HCT116 (cell line): ENCODE data around the gene ARL2. TPM values are rescaled to one million over a fixed set of nuclear protein-coding genes. Genes with fewer than 3 reads are reported as not detected.

Experiments used
- ATAC-seq: fragments of 200-7000 bp; cut with Tn5 transposase; 2 replicates; pipeline ENCODE4 v1.9.1; 2020; ENCODE audit warnings: mild to moderate bottlenecking, moderate library complexity
- BruUV-seq: library from RNA; stranded (reverse); fragments of 400-500 nt; replicated peaks from 2 replicates; lab custom pipeline; 2021; lab: Mats Ljungman, UMichigan
- CTCF ChIA-PET: fragments of 300-600 bp; sonication (Branson Sonifier 250); formaldehyde crosslinking; loops from one replicate; lab custom pipeline; 2021; ENCODE audit warnings: antibody characterized with exemption; lab: Charles Lee
- POLR2A ChIA-PET: fragments of 300-600, 350-600 bp; sonication (Branson Sonifier 250); formaldehyde crosslinking; loops from one replicate; lab custom pipeline; 2021; ENCODE audit warnings: antibody characterized with exemption; lab: Charles Lee
- RAD21 ChIA-PET, 2 experiments: fragments of 300-600 bp; sonication (Branson Sonifier 250); formaldehyde crosslinking; loops; one replicate each; lab custom pipeline; 2023; ENCODE audit warnings: low total read pairs in 2 of 2; ENCODE audit not compliant: uncharacterized antibody in 2 of 2, unreplicated experiment in 2 of 2, low non-redundant PET in 1 of 2; lab: Charles Lee
- DNase-seq: peaks from one replicate; pipeline ENCODE4 v3.0.0-alpha.2; 2010; ENCODE audit warnings: low read depth, low spot score
- H2AFZ ChIP-seq: fragments of 200-600 bp; shearing (Covaris generic), sonication (generic); 2 replicates; pipeline ENCODE4 v1.6.1; 2017; ENCODE audit warnings: low read depth, mixed run types, mixed read lengths, antibody characterized with exemption, low read length; ENCODE audit not compliant: poor library complexity, severe bottlenecking
- H3K27ac ChIP-seq: 2 replicates; pipeline ENCODE4 v1.5.1; 2012; ENCODE audit warnings: low read depth, low read length
- H3K27me3 ChIP-seq: fragments of 200-600 bp; sonication (generic); 2 replicates; pipeline ENCODE4 v1.6.1; 2016; ENCODE audit warnings: mixed run types, low read length, mixed read lengths; ENCODE audit not compliant: insufficient read depth
- H3K36me3 ChIP-seq, 2 experiments: fragments of 200-500 bp in 1 of 2; fragments of 200-600 bp in 1 of 2; sonication (Bioruptor generic) in 1 of 2; sonication (generic) in 1 of 2; 2 replicates each; pipeline versions ENCODE4 v1.5.1 to v1.6.1; 2014 to 2016; ENCODE audit warnings: low read length in 2 of 2, inconsistent platforms in 1 of 2, mixed read lengths in 1 of 2, mixed run types in 1 of 2; ENCODE audit not compliant: insufficient read depth in 2 of 2, control insufficient read depth in 1 of 2
- H3K4me1 ChIP-seq, 2 experiments: fragments of 200-600 bp in 1 of 2; sonication (generic) in 1 of 2; 2 replicates each; pipeline versions ENCODE4 v1.5.1 to v1.6.1; 2012 to 2017; ENCODE audit warnings: low read length in 2 of 2, inconsistent platforms in 1 of 2, mild to moderate bottlenecking in 1 of 2, mixed read lengths in 1 of 2, mixed run types in 1 of 2, moderate library complexity in 1 of 2; ENCODE audit not compliant: insufficient read depth in 2 of 2, control insufficient read depth in 1 of 2
- H3K4me2 ChIP-seq: fragments of 200-600 bp; sonication (generic); 2 replicates; pipeline ENCODE4 v1.6.1; 2017; ENCODE audit warnings: mixed run types, low read length, mixed read lengths
- H3K4me3 ChIP-seq, 2 experiments: fragments of 200-600 bp in 1 of 2; sonication (generic) in 1 of 2; replicated peaks in 1 of 2; 2 replicates each; pipeline ENCODE4 v1.5.1; 2011 to 2016; ENCODE audit warnings: low read length in 2 of 2, control low read depth in 1 of 2, low read depth in 1 of 2, mild to moderate bottlenecking in 1 of 2, mixed read lengths in 1 of 2, mixed run types in 1 of 2
- H3K79me2 ChIP-seq: fragments of 200-600 bp; sonication (generic); 2 replicates; pipeline ENCODE4 v1.6.1; 2017; ENCODE audit warnings: mild to moderate bottlenecking, mixed run types, low read length, moderate library complexity, mixed read lengths; ENCODE audit not compliant: insufficient read depth
- H3K9ac ChIP-seq: fragments of 200-600 bp; sonication (generic); 2 replicates; pipeline ENCODE4 v1.6.1; 2016; ENCODE audit warnings: low read length, mixed read lengths
- H3K9me2 ChIP-seq: fragments of 200-600 bp; sonication (generic), shearing (Covaris generic); 2 replicates; pipeline ENCODE4 v1.6.1; 2017; ENCODE audit warnings: mixed run types, mild to moderate bottlenecking, moderate library complexity; ENCODE audit not compliant: insufficient read depth
- H3K9me3 ChIP-seq, 2 experiments: fragments of 200-500 bp in 1 of 2; fragments of 200-600 bp in 1 of 2; sonication (Bioruptor generic) in 1 of 2; sonication (generic) in 1 of 2; 2 replicates each; pipeline ENCODE4 v1.6.1; 2014 to 2017; ENCODE audit warnings: low read length in 2 of 2, mixed read lengths in 2 of 2, inconsistent platforms in 1 of 2, low read depth in 1 of 2, mild to moderate bottlenecking in 1 of 2, mixed run types in 1 of 2, moderate library complexity in 1 of 2; ENCODE audit not compliant: control insufficient read depth in 1 of 2, insufficient read depth in 1 of 2
- H4K20me1 ChIP-seq: fragments of 200-600 bp; sonication (generic), shearing (Covaris generic); 2 replicates; pipeline ENCODE4 v1.6.1; 2017; ENCODE audit warnings: mixed run types, mild to moderate bottlenecking, moderate library complexity; ENCODE audit not compliant: insufficient read depth
- CBX3 ChIP-seq: IDR thresholded peaks from 2 replicates; pipeline ENCODE4 v1.6.1; 2012; ENCODE audit warnings: low read depth
- ELF1 ChIP-seq: IDR thresholded peaks from 2 replicates; pipeline ENCODE4 v1.6.1; 2012; ENCODE audit warnings: low read depth, borderline replicate concordance
- FOSL1 ChIP-seq: IDR thresholded peaks from 2 replicates; pipeline ENCODE4 v1.6.1; 2012; ENCODE audit warnings: low read depth
- JUND ChIP-seq: IDR thresholded peaks from 2 replicates; pipeline ENCODE4 v1.6.1; 2012
- POLR2A ChIP-seq: IDR thresholded peaks from 2 replicates; pipeline ENCODE4 v1.7.0; 2011; ENCODE audit warnings: borderline replicate concordance; ENCODE audit not compliant: insufficient read depth, insufficient read length; ENCODE audit errors: extremely low read depth
- POLR2AphosphoS5 ChIP-seq: IDR thresholded peaks from 2 replicates; pipeline ENCODE4 v1.6.1; 2011; ENCODE audit warnings: mild to moderate bottlenecking, low read depth, low read length, moderate library complexity
- RAD21 ChIP-seq: IDR thresholded peaks from 2 replicates; pipeline ENCODE4 v1.6.1; 2012; ENCODE audit warnings: low read depth, mild to moderate bottlenecking
- SIN3A ChIP-seq: IDR thresholded peaks from 2 replicates; pipeline ENCODE4 v1.6.1; 2012; ENCODE audit warnings: low read depth
- SRF ChIP-seq: IDR thresholded peaks from 2 replicates; pipeline ENCODE4 v1.6.1; 2012; ENCODE audit warnings: low read depth
- TCF7L2 ChIP-seq: IDR thresholded peaks from 2 replicates; pipeline ENCODE4 v1.7.0; 2011; ENCODE audit warnings: borderline replicate concordance, inconsistent platforms; ENCODE audit not compliant: insufficient read depth, insufficient read length; ENCODE audit errors: extremely low read depth
- YY1 ChIP-seq: IDR thresholded peaks from 2 replicates; pipeline ENCODE4 v1.6.1; 2011; ENCODE audit warnings: low read length, low read depth, moderate library complexity, mild to moderate bottlenecking; ENCODE audit not compliant: insufficient replicate concordance; ENCODE audit errors: extremely low read depth
- intact Hi-C: fragments of 100-400 bp; cut with micrococcal nuclease; formaldehyde crosslinking; loops from 2 replicates; pipeline ENCODE4 v1.10.0; 2022
- total RNA-seq: library from RNA; stranded (reverse); gene quantifications from one replicate; pipeline ENCODE4 v1.2.1, GENCODE V29; 2021; ENCODE audit not compliant: unreplicated experiment
- TF ChIP-seq, protein P1 (sequence below), 3 experiments: fragments of 200-600 bp in 1 of 3; sonication (generic) in 1 of 3; IDR thresholded peaks in 2 of 3; conservative IDR thresholded peaks in 1 of 3; 2 replicates each; pipeline ENCODE4 v1.5.1; 2012 to 2017; ENCODE audit warnings: low read depth in 2 of 3, low read length in 2 of 3, antibody characterized with exemption in 1 of 3, borderline replicate concordance in 1 of 3, control low read depth in 1 of 3, mild to moderate bottlenecking in 1 of 3, mixed read lengths in 1 of 3, mixed run types in 1 of 3, moderate library complexity in 1 of 3; ENCODE audit not compliant: insufficient read depth in 1 of 3
- TF ChIP-seq, protein P2 (sequence below): IDR thresholded peaks from 2 replicates; pipeline ENCODE4 v1.6.1; 2012

Gene ARL2
- total RNA-seq, 1 experiment from 2014 or later: 68.7 TPM

DNA sequence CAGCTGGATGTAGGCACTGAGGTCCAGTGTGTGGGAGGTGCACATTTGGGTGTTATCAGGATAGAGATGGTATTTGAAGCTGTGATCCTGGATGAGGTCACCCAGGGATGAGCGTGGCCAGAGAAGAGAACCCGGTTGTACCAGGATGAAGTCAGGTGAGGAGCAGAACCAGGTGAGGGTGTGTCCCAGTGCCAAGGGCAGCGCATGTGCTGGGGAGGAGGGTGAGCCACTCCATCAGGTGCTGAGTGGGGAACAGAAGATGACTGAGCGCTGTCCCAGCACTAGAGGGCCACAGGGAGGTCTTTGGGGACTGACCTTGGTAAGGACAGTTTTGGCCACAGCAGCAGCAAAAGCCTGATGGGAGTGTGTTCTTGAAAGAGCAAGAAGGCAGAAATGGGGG, 2.7 kb downstream of the ARL2 start:
- H4K20me1 ChIP-seq: no peaks in the 10 kb centered on the region
- peak overlapping the region; percentile 23; the same call in 1 of the 2 replicates for H3K4me2 ChIP-seq
- peaks cover 15 to 34% of the 10 kb centered on the region in 2 experiments for H3K4me1 ChIP-seq
- intact Hi-C loops: loop anchor here (10.0 kb wide), 1 partner anchor 238 kb away; no protein-coding TSS in a partner anchor
- H2AFZ ChIP-seq: no peak overlapping the region
- no peaks in the 10 kb centered on the region for H3K9me2 ChIP-seq
- ChIA-PET POLR2A (no interaction called here), CTCF (no interaction called here), RAD21 (no interaction called here)
- no peaks in the 10 kb centered on the region for H3K27me3 ChIP-seq
- TF ChIP-seq, protein P1, sequence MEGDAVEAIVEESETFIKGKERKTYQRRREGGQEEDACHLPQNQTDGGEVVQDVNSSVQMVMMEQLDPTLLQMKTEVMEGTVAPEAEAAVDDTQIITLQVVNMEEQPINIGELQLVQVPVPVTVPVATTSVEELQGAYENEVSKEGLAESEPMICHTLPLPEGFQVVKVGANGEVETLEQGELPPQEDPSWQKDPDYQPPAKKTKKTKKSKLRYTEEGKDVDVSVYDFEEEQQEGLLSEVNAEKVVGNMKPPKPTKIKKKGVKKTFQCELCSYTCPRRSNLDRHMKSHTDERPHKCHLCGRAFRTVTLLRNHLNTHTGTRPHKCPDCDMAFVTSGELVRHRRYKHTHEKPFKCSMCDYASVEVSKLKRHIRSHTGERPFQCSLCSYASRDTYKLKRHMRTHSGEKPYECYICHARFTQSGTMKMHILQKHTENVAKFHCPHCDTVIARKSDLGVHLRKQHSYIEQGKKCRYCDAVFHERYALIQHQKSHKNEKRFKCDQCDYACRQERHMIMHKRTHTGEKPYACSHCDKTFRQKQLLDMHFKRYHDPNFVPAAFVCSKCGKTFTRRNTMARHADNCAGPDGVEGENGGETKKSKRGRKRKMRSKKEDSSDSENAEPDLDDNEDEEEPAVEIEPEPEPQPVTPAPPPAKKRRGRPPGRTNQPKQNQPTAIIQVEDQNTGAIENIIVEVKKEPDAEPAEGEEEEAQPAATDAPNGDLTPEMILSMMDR (IDR thresholded peaks at IDR 0.05 in 2 of 3, conservative IDR thresholded peaks at IDR 0.05 in 1 of 3; ENCODE audit: borderline replicate concordance in 1 of 3, insufficient read depth in 1 of 3, low read depth in 2 of 3, low read length in 2 of 3): peak in 2 of 3 experiments; percentile 11 to 22; a peak in 2 of 6 replicates
- TF ChIP-seq SIN3A: no peak
- DNase-seq (no peak), ATAC-seq (no peak)
- BruUV-seq: no TSS peak
- H3K36me3 ChIP-seq: no peaks in the 10 kb centered on the region
- H3K9ac ChIP-seq: 0 out of 2 replicates have a peak overlapping the region, but pooled peaks have one; percentile 11
- peak overlapping the region; percentile 3; the same call in 1 of the 2 replicates for H3K27ac ChIP-seq
- 0 out of 2 replicates have a peak, but pooled peaks cover 5% of the 10 kb centered on the region for H3K79me2 ChIP-seq
- no peaks in the 10 kb centered on the region for H3K9me3 ChIP-seq
- no peak overlapping the region for H3K4me3 ChIP-seq

DNA sequence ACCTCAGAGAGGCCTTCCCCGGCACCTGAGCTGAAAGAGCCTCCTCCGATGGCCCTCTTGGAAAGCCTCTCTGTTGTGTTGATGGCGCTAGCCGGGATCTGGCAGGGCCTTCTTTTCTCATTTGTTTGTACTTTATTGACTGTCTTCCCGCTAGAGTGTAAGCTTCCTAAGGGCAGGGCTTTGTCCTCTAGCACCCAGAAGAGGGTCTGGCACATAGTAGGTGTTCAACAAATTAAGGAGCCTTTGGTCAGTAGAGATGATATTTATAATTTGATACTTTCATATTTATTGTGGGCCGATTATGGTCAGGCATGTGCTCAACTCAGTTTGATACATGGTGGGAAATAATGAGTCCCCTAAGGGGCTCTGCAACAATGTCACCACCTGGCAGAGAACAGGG, 4.0 kb downstream of the ARL2 start:
- H3K9me2 ChIP-seq: no peaks in the 10 kb centered on the region
- no peak overlapping the region for H2AFZ ChIP-seq
- H3K9ac ChIP-seq: no peak overlapping the region
- no peak overlapping the region for H3K4me2 ChIP-seq
- 0 out of 2 replicates have a peak, but pooled peaks cover 5% of the 10 kb centered on the region for H3K79me2 ChIP-seq
- DNase-seq (no peak), ATAC-seq (no peak)
- no peaks in the 10 kb centered on the region for H4K20me1 ChIP-seq
- H3K4me3 ChIP-seq: no peak overlapping the region
- RAD21 ChIA-PET: no interaction called here
- CTCF ChIA-PET: no interaction called here
- intact Hi-C loops: loop anchor here (10.0 kb wide), 1 partner anchor 237 kb away; no protein-coding TSS in a partner anchor
- no peak overlapping the region for H3K27ac ChIP-seq
- H3K27me3 ChIP-seq: no peaks in the 10 kb centered on the region
- POLR2A ChIA-PET: no interaction called here
- no peaks in the 10 kb centered on the region for H3K9me3 ChIP-seq
- no TSS peak for BruUV-seq
- H3K4me1 ChIP-seq: peaks cover 14 to 33% of the 10 kb centered on the region in 2 experiments
- no peaks in the 10 kb centered on the region for H3K36me3 ChIP-seq
- TF ChIP-seq CBX3: no peak
- TF ChIP-seq SRF: no peak
- TF ChIP-seq FOSL1: no peak
- no peak for TF ChIP-seq POLR2A
- TF ChIP-seq, protein P2, sequence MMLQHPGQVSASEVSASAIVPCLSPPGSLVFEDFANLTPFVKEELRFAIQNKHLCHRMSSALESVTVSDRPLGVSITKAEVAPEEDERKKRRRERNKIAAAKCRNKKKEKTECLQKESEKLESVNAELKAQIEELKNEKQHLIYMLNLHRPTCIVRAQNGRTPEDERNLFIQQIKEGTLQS: no peak
- TF ChIP-seq ELF1: no peak
- TF ChIP-seq JUND: no peak
- no peak for TF ChIP-seq TCF7L2
- TF ChIP-seq YY1: no peak
- TF ChIP-seq, protein P1 (IDR thresholded peaks at IDR 0.05 in 2 of 3, conservative IDR thresholded peaks at IDR 0.05 in 1 of 3; ENCODE audit: borderline replicate concordance in 1 of 3, insufficient read depth in 1 of 3, low read depth in 2 of 3, low read length in 2 of 3): no peak
- TF ChIP-seq POLR2AphosphoS5: no peak
- no peak for TF ChIP-seq SIN3A
- no peak for TF ChIP-seq RAD21
